ENCODE results near the gene RFX2. TPM values are rescaled to one million over a fixed set of nuclear protein-coding genes. Genes with fewer than 3 reads are reported as not detected.
A peak's percentile ranks its signal among the peaks of the same experiment; 100 is the strongest.

Gene RFX2
- total and polyA plus RNA-seq, 10 of the 15 experiments (the other 5 are each of a cell fraction or from before 2014, with no cell fraction given): 3.2 to 9.8 (median 4.7) TPM

DNA sequence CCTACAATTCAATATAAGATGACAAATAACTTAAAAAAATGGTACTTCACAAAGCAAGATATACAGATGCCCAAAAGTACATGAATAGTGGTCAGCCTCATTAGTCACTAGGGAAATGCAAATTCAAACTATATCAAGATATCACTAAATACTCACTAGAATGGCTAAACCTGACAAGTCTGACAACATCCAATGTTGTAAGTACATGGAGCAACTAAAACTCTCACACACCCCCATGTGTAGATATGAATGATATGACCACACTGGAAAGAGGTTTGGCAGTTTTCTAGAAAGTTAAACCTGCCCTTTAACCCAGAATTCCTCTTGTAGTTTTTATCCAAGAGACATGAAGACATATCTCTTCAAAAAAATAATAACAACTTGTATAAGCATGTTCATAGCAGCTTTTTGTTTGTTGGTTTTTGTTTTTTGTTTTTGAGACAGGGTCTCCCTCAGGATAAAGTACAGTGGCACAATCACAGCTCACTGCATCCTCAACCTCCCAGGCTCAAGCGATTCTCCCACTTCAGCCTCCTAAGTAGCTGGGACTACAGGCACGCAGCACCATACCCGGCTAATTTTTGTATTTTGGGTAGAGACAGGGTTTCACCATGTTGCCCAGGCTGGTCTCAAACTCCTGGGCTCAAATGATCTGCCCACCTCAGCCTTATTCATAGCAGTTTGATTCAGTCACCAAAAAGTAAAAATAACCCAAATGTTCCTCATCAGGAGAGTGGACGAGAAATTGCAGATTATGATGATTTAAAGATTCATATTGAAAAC, 55.1 kb downstream of the RFX2 start (continued):
- TF ChIP-seq NFIC (IDR thresholded peaks at IDR 0.05; ENCODE audit: low read depth, low read length) (no peak), ZNF592 (IDR thresholded peaks at IDR 0.05) (no peak)

GRCh38 chr19:6048793-6049405, 61.4 kb downstream of the RFX2 start:
- in situ Hi-C loops (cut with MboI): no loop called here
- H3K27me3 ChIP-seq (replicated peaks in 1 of 2; ENCODE audit: control insufficient read depth in 2 of 2, insufficient read depth in 2 of 2, low read length in 1 of 2): no peaks in the 10 kb centered on the region
- ChIA-PET SMC1A (ENCODE audit: uncharacterized antibody, unreplicated experiment) (interaction anchor here (0.8 to 3.0 kb wide), 14 partner anchors 11 to 251 kb away, joined by 3 to 71 read pairs (median 4); partner anchors contain the start of gene RANBP3), RAD21 (ENCODE audit: unreplicated experiment) (interaction anchor here (1.0 to 5.1 kb wide), 9 partner anchors 13 to 93 kb away, joined by 3 to 74 read pairs (median 4); no protein-coding TSS in a partner anchor), CTCF (interaction anchor here (0.6 to 6.2 kb wide), 31 partner anchors 9 to 743 kb away, joined by 3 to 194 read pairs (median 5); partner anchors contain the start of gene NRTN), POLR2A (interaction anchor here (0.5 to 1.0 kb wide), 2 partner anchors 39 to 77 kb away, joined by 4 to 5 read pairs; no protein-coding TSS in a partner anchor)
- intact Hi-C loops (cut with micrococcal nuclease; ENCODE audit: unreplicated experiment): loop anchor here (1.0 kb wide), 2 partner anchors 62 to 76 kb away; no protein-coding TSS in a partner anchor
- no peak overlapping the region for H3K9ac ChIP-seq (ENCODE audit: control insufficient read depth, insufficient read depth, low read length)
- H3K36me3 ChIP-seq (ENCODE audit: control insufficient read depth in 2 of 2, insufficient read depth in 2 of 2, low read length in 1 of 2): no peaks in the 10 kb centered on the region
- peak; percentile 85 for FAIRE-seq
- 22% methylated on average over 13 of the region's 15 CpGs for WGBS (ENCODE audit: insufficient coverage, insufficient replicate concordance, low lambda C conversion rate, missing lambda C conversion rate)
- H3K4me2 ChIP-seq (ENCODE audit: control insufficient read depth, insufficient read depth): no peak overlapping the region
- no peak overlapping the region for H3K4me3 ChIP-seq
- ATAC-seq: peak; percentile 100
- H3K4me1 ChIP-seq (ENCODE audit: control insufficient read depth, insufficient read depth, low read length): no peaks in the 10 kb centered on the region; the same call in 1 of the 2 replicates
- no peaks in the 10 kb centered on the region for H3K9me3 ChIP-seq (replicated peaks; ENCODE audit: control insufficient read depth, insufficient read depth, low read length)
- peak overlapping the region; percentile 64 for H2AFZ ChIP-seq (ENCODE audit: control insufficient read depth, low read depth, low read length)
- H4K20me1 ChIP-seq (ENCODE audit: control insufficient read depth, insufficient read depth): no peaks in the 10 kb centered on the region; the same call in 1 of the 2 replicates
- no peaks in the 10 kb centered on the region for H3K79me2 ChIP-seq (ENCODE audit: control insufficient read depth, insufficient read depth, low read length)
- DNase-seq (ENCODE audit: low read depth, low spot score): peak; percentile 35
- TF ChIP-seq, protein P1, sequence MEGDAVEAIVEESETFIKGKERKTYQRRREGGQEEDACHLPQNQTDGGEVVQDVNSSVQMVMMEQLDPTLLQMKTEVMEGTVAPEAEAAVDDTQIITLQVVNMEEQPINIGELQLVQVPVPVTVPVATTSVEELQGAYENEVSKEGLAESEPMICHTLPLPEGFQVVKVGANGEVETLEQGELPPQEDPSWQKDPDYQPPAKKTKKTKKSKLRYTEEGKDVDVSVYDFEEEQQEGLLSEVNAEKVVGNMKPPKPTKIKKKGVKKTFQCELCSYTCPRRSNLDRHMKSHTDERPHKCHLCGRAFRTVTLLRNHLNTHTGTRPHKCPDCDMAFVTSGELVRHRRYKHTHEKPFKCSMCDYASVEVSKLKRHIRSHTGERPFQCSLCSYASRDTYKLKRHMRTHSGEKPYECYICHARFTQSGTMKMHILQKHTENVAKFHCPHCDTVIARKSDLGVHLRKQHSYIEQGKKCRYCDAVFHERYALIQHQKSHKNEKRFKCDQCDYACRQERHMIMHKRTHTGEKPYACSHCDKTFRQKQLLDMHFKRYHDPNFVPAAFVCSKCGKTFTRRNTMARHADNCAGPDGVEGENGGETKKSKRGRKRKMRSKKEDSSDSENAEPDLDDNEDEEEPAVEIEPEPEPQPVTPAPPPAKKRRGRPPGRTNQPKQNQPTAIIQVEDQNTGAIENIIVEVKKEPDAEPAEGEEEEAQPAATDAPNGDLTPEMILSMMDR (IDR thresholded peaks at IDR 0.05 in 2 of 3, conservative IDR thresholded peaks at IDR 0.05 in 1 of 3; ENCODE audit: control insufficient read depth in 2 of 3, extremely low read depth in 1 of 3, insufficient read depth in 1 of 3, low read depth in 3 of 3, low read length in 3 of 3): peak; percentile 78 to 92 (median 92)
- TF ChIP-seq RAD21 (IDR thresholded peaks at IDR 0.05; ENCODE audit: insufficient read depth, low read depth, low read length) (peak; percentile 97), SMC3 (IDR thresholded peaks at IDR 0.05; ENCODE audit: borderline replicate concordance, low read length) (peak; percentile 92), NBN (IDR thresholded peaks at IDR 0.05) (0 out of 2 replicates have a peak, but pooled peaks have one; percentile 57), SRF (IDR thresholded peaks at IDR 0.05; ENCODE audit: low read depth in 2 of 2, low read length in 2 of 2) (no peak), YY1 (IDR thresholded peaks at IDR 0.05; ENCODE audit: low read depth, low read length) (peak; percentile 61; the same call in 1 of the 2 replicates)
- no peak overlapping the region for H3K27ac ChIP-seq (ENCODE audit: control insufficient read depth, insufficient read depth)
- no TSS peak for BruUV-seq (replicated peaks)
